SU-DHL-6 (cell line): ENCODE results near the gene DCLK1.

Source experiments
- H2AFZ ChIP-seq: fragments of 200-600 bp; sonication (generic); 2 replicates; pipeline ENCODE4 v1.6.1; 2014; ENCODE audit warnings: low read depth, mild to moderate bottlenecking, moderate library complexity, mixed read lengths, antibody characterized with exemption, low read length; ENCODE audit not compliant: severe bottlenecking
- H3F3A ChIP-seq: fragments of 200-600 bp; shearing (Covaris generic); 2 replicates; pipeline ENCODE4 v1.6.0; 2016; ENCODE audit warnings: antibody characterized with exemption, mild to moderate bottlenecking; ENCODE audit not compliant: insufficient read depth
- H3K27ac ChIP-seq: fragments of 200-600 bp; sonication (generic); 2 replicates; pipeline ENCODE4 v1.5.1; 2016; ENCODE audit warnings: low read depth, mild to moderate bottlenecking, low read length, moderate library complexity, mixed read lengths
- H3K27me3 ChIP-seq: fragments of 200-600 bp; sonication (generic), shearing (Covaris generic); 2 replicates; pipeline ENCODE4 v1.6.0; 2014; ENCODE audit warnings: mild to moderate bottlenecking, low read length
- H3K36me3 ChIP-seq: fragments of 200-600 bp; sonication (generic); 2 replicates; pipeline ENCODE4 v1.6.1; 2014; ENCODE audit warnings: mild to moderate bottlenecking, low read length, mixed read lengths
- H3K4me2 ChIP-seq: fragments of 300-600, 200-600 bp; shearing (Covaris generic), sonication (generic); 2 replicates; pipeline ENCODE4 v1.6.0; 2014; ENCODE audit warnings: low read length, low read depth, mild to moderate bottlenecking; ENCODE audit not compliant: poor library complexity, severe bottlenecking
- H3K4me3 ChIP-seq: fragments of 200-600 bp; sonication (generic); 2 replicates; pipeline ENCODE4 v1.5.1; 2014; ENCODE audit warnings: antibody characterized with exemption, low read length, mild to moderate bottlenecking, mixed read lengths; ENCODE audit not compliant: insufficient read depth, poor library complexity, severe bottlenecking
- H3K79me2 ChIP-seq: fragments of 200-600 bp; sonication (generic); 2 replicates; pipeline ENCODE4 v1.6.1; 2014; ENCODE audit warnings: mild to moderate bottlenecking, low read length, moderate library complexity; ENCODE audit not compliant: insufficient read depth
- H3K9ac ChIP-seq: fragments of 200-600 bp; sonication (generic); 2 replicates; pipeline ENCODE4 v1.7.0; 2014; ENCODE audit warnings: mild to moderate bottlenecking, low read length
- H3K9me2 ChIP-seq: fragments of 200-600 bp; sonication (generic); replicated peaks from 2 replicates; pipeline ENCODE4 v1.6.1; 2014; ENCODE audit warnings: low read length; ENCODE audit not compliant: insufficient read depth
- H3K9me3 ChIP-seq: fragments of 200-600 bp; sonication (generic); 2 replicates; pipeline ENCODE4 v1.6.1; 2014; ENCODE audit warnings: low read length, mixed read lengths; ENCODE audit not compliant: insufficient read depth
- H4K20me1 ChIP-seq: fragments of 200-600 bp; sonication (generic); 2 replicates; pipeline ENCODE4 v1.6.1; 2014; ENCODE audit warnings: low read depth, mild to moderate bottlenecking, antibody characterized with exemption, low read length, moderate library complexity, mixed read lengths
- CTCF ChIP-seq: fragments of 200-600 bp; sonication (generic); IDR thresholded peaks from one replicate; pipeline ENCODE4 v1.5.1; 2017; ENCODE audit warnings: antibody characterized with exemption, mild to moderate bottlenecking, low read length, moderate library complexity; ENCODE audit not compliant: insufficient read depth, poor library complexity, severe bottlenecking
- EZH2phosphoT487 ChIP-seq: fragments of 200-600 bp; sonication (generic), shearing (Covaris generic); conservative IDR thresholded peaks from 2 replicates; pipeline ENCODE4 v1.6.1; 2018; ENCODE audit warnings: mild to moderate bottlenecking, antibody characterized with exemption, low read length, moderate library complexity, mixed read lengths

DCLK1 gene

DNA sequence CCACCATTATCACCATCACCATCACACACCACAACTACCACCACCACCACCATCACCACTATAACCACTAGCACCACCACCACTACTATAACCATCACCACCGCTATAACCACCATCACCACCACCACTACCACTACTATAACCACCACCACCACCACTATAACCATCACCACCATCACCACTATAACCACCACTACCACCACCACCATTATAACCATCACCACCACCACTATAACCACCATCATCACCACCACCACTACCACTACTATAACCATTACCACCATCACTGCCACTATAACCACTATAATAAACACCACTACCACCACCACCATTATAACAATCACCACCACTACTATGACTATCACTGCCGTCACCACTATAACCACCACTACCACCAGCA is 173.2 kb downstream of the DCLK1 start:
- no peak for TF ChIP-seq EZH2phosphoT487
- no peak for TF ChIP-seq CTCF
- H3K27me3 ChIP-seq: no peaks in the 10 kb centered on the region

GRCh38 chr13:35957241-35957731 is 173.9 kb downstream of the DCLK1 start:
- Histone ChIP-seq H4K20me1 (no peaks in the 10 kb centered on the region), H3F3A (no peaks in the 10 kb centered on the region), H3K27ac (no peak overlapping the region), H3K9me2 (no peaks in the 10 kb centered on the region), H2AFZ (no peak overlapping the region), H3K4me3 (no peak overlapping the region), H3K27me3 (no peaks in the 10 kb centered on the region), H3K79me2 (no peaks in the 10 kb centered on the region), H3K4me2 (no peak overlapping the region), H3K9me3 (no peaks in the 10 kb centered on the region), H3K36me3 (no peaks in the 10 kb centered on the region), H3K9ac (no peak overlapping the region)
- TF ChIP-seq CTCF: no peak
- no peak for TF ChIP-seq EZH2phosphoT487

More for the DNA sequence above, 173.2 kb downstream of the DCLK1 start:
- H4K20me1 ChIP-seq: no peaks in the 10 kb centered on the region
- no peaks in the 10 kb centered on the region for H3F3A ChIP-seq
- H3K9me3 ChIP-seq: no peaks in the 10 kb centered on the region
- H3K79me2 ChIP-seq: no peaks in the 10 kb centered on the region
- no peaks in the 10 kb centered on the region for H3K36me3 ChIP-seq
- no peak overlapping the region for H3K4me3 ChIP-seq
- H2AFZ ChIP-seq: no peak overlapping the region
- H3K27ac ChIP-seq: no peak overlapping the region
- no peaks in the 10 kb centered on the region for H3K9me2 ChIP-seq
- no peak overlapping the region for H3K9ac ChIP-seq
- H3K4me2 ChIP-seq: no peak overlapping the region

DNA sequence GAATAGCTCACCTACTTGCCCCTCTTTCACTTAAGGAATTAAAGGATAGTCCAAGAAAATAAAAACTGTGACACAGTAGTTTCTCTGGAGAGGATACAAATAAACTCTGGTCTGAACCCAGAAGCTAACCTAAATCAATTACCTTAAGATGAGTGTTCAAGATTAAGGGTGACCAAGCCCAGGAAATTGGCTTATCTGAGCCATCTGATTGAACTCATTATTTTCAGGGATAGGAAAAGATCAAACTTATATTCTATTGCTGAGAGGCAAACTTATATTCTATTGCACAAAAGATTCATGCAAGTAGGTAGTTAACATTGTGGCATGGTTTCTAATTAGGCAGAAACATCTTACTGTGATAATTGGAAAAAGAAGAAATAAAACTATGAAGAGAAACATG is 175.1 kb downstream of the DCLK1 start:
- no peaks in the 10 kb centered on the region for H3K79me2 ChIP-seq
- H2AFZ ChIP-seq: no peak overlapping the region
- no peak overlapping the region for H3K9ac ChIP-seq
- H3K27ac ChIP-seq: no peak overlapping the region
- no peak overlapping the region for H3K4me3 ChIP-seq
- no peak overlapping the region for H3K4me2 ChIP-seq
- no peaks in the 10 kb centered on the region for H3K9me2 ChIP-seq
- no peaks in the 10 kb centered on the region for H3K9me3 ChIP-seq
- TF ChIP-seq EZH2phosphoT487: no peak
- no peak for TF ChIP-seq CTCF
- no peaks in the 10 kb centered on the region for H3K27me3 ChIP-seq
- no peaks in the 10 kb centered on the region for H4K20me1 ChIP-seq
- no peaks in the 10 kb centered on the region for H3K36me3 ChIP-seq
- H3F3A ChIP-seq: no peaks in the 10 kb centered on the region
